HEK293 (cell line): ENCODE results near the gene PI4KB.

ENCODE experiments used
- SCRT2 ChIP-seq: fragments of 450-650 bp; formaldehyde crosslinking; IDR thresholded peaks from 2 replicates; pipeline ENCODE4 v1.5.1; 2016; ENCODE audit warnings: missing biosample characterization, missing genetic modification characterization

Gene PI4KB

GRCh38 chr1:151242442-151242841 is 84.8 kb downstream of the PI4KB start (continued):
- TF ChIP-seq SCRT2 (tag by site-specific recombination), result no peak
- TF ChIP-seq, all 188 proteins: peak for 0
